Bone marrow (tissue), 2 donors: ENCODE measurements around the gene EIF4E2.
"Not testable (repeated sequence)": the region's sequence is repeated elsewhere in the genome, so short reads cannot be mapped to it uniquely, and the experiment has no call there.

Experiments used
- DNase-seq, 2 donors: peaks; one replicate each; lab custom pipeline; 2025; lab: John Stamatoyannopoulos, UW

Gene EIF4E2

DNA sequence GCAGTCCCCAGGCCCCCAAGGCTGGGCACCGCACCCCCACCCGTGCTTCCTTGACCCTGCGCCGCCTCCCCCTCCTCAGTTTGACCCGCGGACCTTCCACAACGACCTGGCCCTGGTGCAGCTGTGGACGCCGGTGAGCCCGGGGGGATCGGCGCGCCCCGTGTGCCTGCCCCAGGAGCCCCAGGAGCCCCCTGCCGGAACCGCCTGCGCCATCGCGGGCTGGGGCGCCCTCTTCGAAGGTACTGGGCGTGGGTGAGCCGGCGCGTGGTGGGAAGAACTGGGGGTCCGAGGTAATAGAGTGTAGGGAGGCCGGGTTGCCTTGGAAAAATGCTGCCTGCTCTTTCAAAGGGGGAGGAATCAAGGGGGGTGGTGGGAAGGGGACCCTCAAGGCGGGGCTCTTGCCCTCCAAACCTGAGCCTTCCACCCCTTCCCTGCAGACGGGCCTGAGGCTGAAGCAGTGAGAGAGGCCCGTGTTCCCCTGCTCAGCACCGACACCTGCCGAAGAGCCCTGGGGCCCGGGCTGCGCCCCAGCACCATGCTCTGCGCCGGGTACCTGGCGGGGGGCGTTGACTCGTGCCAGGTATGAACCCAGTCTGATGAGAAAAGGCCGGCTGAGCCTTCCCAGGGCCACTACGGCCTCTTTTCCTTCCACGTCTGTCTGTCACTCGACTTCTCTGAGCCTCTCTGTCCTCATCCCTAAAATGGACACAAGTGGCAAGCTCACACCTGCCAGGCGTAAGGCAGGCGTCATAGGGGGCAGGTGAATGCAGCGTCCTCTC, 27.7 kb upstream of the EIF4E2 start:
- no peak for DNase-seq

DNA sequence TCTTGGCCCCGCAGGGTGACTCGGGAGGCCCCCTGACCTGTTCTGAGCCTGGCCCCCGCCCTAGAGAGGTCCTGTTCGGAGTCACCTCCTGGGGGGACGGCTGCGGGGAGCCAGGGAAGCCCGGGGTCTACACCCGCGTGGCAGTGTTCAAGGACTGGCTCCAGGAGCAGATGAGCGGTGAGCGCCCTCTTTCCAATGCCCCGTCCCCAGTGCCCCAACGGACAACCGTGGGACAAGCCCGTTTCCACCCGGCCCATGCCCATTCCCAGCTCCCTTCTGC, 27.1 kb upstream of the EIF4E2 start:
- no peak for DNase-seq

DNA sequence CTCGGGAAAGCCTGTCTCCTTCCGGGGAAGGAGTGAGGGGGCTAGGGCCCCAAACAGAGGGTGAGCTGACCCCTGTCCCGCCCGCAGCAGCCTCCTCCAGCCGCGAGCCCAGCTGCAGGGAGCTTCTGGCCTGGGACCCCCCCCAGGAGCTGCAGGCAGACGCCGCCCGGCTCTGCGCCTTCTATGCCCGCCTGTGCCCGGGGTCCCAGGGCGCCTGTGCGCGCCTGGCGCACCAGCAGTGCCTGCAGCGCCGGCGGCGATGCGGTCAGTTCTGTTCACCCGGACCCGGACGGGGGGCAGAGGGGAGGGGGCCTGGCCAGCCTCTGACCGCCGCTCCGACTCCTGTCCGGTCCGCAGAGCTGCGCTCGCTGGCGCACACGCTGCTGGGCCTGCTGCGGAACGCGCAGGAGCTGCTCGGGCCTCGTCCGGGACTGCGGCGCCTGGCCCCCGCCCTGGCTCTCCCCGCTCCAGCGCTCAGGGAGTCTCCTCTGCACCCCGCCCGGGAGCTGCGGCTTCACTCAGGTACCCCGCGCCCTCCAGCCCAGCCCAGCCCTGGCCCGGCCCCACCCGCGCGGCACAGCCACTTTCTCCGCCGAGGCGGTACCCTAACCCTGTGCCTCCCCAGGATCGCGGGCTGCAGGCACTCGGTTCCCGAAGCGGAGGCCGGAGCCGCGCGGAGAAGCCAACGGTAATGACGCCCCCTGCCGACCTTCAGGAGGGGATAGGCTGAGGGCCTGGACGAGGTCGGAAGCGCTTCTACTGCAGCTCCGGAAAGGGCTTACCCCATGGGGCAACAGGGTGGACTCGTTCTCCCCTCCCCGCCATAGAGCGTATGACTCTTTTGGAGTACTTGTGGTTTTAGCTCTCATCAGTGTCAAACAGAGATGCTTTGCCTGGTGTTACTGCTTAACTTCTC, 26.5 kb upstream of the EIF4E2 start:
- DNase-seq: peak in 1 of 2 donors; percentile 13

DNA sequence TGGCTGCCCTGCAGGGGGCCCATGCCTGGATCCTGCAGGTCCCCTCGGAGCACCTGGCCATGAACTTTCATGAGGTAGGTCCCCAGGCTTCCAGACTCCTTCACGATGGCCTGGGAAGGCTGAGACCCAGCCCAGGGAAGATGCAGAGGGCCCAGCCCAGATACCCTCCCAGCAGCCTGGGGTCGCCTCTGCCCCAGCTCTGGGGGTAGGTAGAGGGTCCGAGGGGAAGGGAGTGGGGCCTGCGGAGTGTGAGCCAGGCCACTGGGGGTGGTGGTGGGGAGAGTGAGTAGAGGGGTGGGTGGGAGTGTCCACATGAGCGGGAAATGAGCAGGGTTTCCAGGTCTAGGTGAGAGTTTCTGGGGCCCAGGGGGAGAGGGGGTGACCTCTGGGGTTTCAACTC, 25.7 kb upstream of the EIF4E2 start:
- no peak for DNase-seq

DNA sequence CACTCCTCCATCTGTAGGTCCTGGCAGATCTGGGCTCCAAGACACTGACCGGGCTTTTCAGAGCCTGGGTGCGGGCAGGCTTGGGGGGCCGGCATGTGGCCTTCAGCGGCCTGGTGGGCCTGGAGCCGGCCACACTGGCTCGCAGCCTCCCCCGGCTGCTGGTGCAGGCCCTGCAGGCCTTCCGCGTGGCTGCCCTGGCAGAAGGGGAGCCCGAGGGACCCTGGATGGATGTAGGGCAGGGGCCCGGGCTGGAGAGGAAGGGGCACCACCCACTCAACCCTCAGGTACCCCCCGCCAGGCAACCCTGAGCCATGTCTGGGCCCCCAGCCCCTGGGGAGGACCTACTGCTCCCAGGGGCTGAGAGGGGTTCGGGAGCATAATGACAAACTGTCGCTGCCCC, 25.3 kb upstream of the EIF4E2 start:
- no peak for DNase-seq

DNA sequence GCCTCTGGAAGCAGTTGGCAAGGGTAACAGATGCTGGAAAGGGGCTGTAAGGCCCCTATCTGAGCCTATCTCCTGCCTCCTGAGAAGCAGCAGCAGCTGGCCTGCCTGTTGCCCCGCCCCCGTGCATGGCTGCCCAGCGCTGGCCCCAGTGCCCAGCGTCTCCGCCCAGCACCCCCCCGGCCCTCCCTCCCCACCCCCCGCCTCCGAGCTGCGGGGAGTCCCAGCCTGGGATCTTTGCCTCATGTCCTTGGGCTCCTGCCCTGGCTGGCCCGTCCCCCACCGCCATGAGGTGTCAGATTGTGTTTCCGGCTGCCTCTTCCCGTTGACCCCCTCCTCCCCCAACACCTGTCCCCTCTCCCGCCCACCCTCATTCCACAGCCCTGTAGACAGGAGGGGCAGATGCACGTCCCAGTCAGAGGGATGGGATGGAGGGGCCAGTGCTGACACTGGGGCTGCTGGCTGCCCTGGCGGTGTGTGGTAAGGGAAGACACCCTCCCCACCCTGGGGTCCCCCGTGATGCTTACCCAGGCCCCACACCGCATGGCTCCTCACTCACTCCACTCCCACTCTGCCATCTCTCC, 24.6 kb upstream of the EIF4E2 start, which contains the start of gene CHRND:
Gene CHRND (plus strand): TSS at position 370 of the 581 bp plus-strand sequence. CDS start 56 bp downstream, at position 426.
- DNase-seq: no peak

DNA sequence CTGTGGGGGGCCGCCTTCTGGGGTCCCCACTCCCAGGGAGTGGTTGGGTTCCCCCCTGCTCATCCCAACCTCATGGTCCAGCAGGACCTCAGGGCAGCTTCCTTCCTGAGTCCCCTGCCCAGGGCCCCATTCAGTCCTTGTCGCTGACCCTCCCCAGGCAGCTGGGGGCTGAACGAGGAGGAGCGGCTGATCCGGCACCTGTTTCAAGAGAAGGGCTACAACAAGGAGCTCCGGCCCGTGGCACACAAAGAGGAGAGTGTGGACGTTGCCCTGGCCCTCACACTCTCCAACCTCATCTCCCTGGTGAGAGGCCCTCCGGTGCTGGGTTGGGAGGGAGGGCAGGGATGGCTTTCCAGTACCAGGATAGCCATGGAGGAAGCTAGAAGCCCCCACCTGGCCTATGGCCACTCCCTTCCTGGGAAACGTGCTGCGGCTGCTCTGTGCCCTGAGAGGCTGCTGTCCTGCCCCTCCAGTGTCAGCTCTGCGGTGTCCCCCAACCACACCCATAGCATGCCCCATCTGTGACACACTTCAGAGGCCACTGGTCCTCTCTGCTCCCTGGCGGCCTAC, 24.0 kb upstream of the EIF4E2 start:
- DNase-seq: no peak

DNA sequence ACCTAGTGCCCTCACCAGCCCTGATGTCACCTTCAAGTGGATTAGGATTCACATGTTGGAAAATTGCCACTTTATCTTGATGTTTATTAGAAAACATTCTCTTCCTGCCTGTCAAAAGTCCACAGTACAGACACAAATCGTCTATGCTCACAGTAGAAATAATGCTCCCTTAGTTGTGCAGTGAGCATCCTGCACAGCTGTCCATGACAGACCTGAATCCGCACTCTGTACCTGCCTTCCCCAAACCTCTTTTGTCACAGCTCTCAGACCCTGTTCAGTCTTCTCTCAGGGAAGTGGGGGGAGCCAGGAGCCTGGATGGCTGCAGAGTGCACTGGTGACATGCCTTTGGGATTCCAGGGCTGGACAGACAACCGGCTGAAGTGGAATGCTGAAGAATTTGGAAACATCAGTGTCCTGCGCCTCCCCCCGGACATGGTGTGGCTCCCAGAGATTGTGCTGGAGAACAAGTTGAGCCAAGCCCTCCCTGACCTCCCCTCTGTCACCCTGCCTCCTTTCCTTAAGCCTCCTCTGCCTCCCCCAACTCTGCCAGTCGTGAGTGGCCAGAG, 22.5 kb upstream of the EIF4E2 start:
- DNase-seq: no peak

DNA sequence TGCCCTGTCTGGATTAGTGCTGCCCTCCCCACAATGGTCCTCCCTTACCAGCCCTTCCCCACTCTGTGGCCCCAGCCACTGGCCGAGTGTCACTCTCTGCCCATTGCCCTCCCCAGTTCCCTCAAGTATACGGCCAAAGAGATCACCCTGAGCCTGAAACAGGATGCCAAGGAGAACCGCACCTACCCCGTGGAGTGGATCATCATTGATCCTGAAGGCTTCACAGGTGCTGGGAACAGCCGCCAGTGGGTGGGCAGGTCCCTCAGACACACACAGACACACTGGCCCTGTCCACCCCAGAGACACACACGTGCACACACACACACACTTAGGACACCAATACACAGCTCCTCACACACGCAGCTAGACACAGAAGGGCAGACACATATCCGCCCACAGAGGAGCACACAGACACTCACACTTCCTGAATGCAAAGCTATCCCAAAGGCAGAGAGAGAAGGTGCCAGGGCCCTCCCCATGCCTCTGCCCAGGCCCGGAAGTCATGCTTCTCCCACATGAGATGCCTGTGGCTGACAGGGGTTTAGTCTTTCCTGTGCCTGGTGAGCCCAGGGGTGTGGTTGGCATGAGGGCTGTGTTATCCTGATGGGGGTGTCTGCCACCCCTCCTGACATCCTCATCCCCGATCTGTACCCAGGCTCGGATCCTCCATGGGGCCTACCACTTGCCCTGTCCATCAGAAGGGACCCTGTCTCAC, 21.6 kb upstream of the EIF4E2 start:
- DNase-seq: peak in 1 of 2 donors; percentile 4

DNA sequence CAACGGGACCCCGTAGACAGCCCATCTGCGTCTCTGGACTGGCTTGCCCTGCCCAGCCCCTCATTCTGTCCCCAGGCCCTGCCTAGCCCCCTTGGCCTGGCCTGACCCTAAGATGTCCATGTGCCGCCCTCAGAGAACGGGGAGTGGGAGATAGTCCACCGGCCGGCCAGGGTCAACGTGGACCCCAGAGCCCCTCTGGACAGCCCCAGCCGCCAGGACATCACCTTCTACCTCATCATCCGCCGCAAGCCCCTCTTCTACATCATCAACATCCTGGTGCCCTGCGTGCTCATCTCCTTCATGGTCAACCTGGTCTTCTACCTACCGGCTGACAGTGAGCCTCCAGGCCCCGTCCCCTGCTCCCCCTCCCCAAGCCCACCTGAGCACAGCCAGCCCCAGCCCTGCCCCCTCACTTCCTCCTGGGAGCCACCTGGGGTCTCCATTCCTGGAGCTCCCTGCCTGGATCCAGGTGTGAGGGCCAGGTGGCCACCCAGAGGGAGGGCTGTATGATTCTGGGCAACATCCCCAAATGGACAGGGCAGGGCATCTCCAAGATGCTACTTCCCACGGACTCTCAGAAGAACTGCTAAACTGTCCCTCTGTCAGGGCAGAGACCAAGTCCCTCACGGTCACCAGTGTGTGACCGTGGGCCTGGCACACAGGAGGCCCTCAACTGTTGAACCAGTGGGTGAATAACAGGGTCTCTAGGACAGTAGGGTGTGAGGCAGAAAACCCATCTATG, 20.5 kb upstream of the EIF4E2 start:
- DNase-seq: no peak

DNA sequence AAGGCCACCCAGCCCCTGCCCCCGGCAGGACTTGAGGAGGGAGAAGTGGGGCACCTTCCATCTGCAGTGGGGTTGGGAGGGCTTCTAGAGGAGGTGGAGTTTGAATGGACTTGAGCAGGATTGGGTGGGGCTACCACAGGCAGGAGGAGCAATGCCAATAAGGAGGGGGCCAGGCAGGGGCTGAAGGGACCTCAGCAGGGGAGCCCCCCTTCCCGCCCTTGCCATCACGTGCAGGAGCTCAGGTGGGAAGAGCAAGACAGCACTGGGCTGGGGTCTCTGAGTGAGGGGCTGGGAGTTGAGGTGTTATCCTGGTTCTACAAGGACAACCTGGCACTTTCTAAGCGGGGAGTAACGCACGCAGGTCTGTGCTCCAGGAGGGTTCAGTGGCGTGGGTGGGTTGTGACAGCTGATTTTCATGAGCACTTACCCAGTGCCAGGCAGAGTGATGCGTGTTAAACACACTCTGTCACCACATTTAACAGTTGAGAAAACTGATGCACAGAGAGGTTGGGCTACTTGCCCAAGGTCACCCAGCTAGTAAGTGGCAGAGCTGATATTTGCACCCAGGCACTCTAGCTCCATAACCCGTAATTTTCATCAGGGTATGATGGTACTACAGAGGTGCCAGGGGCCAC, 19.7 kb upstream of the EIF4E2 start:
- no peak for DNase-seq

DNA sequence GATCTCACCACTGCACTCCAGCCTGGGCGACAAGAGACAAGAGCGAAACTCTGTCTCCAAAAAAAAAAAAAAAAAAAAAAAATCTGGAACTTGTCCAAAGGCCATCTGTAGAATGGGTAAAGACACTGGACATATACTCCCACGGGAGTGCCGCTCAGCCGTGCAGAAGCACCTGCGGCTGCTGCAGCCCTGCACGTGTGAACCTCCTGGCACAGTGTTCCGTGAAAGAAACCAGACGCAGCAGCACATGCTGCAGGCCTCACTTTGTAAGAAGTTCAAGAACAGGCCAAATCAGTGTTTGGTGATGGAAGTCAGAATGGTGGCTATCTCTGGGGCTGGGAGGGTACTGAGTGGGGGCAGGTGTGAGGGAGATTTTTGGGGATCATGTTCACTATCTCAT, 18.1 kb upstream of the EIF4E2 start:
- DNase-seq: no peak

DNA sequence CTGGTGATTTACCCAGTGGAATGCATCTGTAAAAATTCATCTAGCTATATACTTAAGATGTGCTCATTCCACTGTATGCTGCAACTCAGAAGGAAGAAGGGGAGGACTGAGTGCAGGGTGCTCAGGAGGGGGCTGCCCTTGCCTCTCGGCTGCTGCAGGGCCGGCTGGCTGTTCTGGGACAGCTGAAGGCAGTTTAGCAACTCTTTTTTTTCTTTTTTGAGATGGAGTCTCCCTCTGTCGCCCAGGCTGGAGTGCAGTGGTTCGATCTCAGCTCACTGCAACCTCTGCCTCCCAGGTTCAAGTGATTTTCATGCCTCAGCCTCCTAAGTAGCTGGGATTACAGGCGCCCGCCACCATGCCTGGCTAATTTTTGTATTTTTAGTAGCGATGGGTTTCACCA, 17.7 kb upstream of the EIF4E2 start:
- DNase-seq: not testable (repeated sequence)

DNA sequence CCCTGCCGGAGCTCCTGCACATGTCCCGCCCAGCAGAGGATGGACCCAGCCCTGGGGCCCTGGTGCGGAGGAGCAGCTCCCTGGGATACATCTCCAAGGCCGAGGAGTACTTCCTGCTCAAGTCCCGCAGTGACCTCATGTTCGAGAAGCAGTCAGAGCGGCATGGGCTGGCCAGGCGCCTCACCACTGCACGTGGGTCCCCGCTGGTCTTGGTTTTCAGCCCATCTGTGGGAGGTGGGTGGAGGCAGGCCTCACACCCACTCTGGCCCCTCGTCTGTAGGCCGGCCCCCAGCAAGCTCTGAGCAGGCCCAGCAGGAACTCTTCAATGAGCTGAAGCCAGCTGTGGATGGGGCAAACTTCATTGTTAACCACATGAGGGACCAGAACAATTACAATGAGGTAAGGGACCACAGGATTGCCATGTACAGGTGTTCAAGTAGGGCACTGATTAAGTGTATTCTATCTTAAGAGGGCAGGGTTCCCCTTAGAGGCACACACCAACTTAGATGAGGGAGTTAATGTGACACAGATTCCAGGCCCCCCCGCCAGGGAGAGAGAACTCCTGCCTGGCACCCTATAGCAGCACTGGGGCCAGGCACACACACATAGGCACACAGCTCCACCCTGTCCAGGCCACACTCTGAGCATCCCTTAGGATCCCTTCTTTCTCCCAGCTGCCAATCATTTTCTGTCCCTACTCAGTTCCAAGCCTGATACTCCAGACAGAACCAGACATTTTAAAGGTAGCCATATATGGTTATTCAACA, 16.4 kb upstream of the EIF4E2 start:
- no peak for DNase-seq

DNA sequence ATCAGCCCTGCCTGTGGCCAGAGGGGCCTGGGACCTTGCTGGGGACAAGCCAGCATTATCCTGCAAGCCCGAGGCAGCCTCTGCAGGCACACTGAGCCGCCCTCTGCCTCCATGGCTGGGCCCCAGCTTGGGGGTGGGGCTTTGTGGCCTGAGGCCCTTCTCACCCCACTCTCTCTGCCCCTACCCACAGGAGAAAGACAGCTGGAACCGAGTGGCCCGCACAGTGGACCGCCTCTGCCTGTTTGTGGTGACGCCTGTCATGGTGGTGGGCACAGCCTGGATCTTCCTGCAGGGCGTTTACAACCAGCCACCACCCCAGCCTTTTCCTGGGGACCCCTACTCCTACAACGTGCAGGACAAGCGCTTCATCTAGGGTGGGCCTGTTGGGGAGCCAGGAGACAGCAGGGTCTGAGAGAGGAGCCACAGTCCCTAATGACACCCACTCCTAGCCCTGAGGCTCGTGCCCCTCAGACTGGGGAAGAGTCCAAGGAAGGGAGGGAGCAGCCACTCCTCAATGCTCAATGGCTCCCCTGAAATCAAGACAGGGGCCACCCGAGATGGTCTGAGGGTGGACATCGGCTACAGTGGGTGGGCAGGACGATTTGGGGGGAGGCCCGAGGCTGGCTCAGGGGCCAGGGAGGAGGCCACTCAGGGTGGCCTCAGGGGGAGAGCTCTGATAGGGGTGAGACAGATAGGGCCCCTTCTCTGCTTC, 15.4 kb upstream of the EIF4E2 start:
- DNase-seq: no peak

DNA sequence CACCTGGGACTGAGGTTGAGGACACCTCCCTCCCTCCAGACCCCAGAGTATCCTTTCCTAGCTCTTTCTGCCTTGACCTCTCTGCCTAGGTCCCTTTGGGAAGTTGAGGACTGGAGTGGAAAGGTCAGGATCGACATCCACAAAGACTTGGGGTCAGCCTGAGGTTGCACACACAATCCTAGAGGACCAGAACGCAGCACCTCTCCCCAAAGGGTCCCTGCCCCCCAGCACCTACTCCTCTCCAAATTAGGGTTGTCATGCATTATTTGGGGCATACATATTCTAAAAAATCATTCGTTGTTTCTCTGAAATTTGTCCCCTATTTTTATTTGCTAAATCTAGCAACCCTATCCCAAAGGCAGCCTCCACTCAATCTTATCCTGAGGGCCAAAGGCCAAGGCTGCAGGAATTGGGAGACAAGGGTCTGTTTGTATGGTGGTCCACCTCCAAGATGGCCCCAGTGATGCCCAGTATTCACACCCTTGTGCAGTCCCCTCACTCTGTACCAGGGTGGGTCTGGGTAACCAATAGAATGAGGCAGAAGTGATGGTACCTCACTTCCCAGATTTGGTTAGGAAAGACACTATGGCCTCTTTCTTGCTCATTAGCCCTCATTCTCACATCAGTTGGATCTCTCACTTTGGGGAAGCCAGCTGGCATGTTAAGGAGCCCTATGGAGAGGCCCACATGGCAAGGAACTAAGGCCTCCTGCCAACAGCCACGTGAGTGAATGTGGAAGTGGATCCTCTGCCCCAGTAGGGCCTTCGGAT, 14.5 kb upstream of the EIF4E2 start:
- no peak for DNase-seq

DNA sequence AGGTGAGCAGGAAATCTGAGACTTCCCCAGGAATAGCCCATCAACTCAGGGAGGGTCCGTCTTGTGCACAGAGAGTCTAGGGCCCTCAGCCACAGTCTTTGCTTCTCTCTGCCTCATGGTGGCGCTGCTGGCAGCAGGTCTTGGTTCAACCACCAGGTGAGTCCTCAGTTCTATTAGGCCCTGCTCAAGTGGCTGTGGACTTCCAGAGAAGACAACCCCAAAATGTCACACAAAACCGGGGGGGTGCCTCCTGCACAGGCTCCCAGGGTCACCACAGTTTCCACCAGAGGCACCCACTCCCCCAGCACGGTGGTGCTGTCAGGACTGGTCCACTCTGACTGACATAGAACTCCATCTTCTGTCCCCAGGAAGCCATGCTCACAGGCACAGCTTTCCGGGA, 13.4 kb upstream of the EIF4E2 start:
- no peak for DNase-seq

DNA sequence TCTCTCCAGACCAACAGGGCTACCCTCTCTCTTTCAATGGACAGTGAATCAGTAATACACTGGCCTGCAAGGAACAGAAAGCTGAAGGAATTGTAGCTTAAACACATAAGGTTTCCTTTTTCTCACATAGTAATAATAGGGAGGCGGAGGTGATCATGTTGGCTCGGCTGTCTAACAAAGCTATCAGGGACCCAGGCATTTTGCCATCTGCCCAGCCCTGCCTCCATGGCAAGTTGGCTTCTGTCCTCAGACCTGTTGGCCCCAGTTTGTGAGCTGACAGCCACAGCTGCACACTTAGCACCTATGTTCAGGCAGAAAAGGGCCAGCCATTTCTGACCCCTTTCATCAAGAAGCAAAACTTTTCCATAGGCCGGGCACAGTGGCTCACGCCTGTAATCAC, 13.0 kb upstream of the EIF4E2 start:
- DNase-seq: no peak
